Measurements from ENCODE around the gene ZNF805.
A peak's percentile ranks its signal among the peaks of the same experiment; 100 is the strongest.

GRCh38 chr19:57240311-57241090 is at the start of gene ZNF805:
- peak; percentile 41 for TF ChIP-seq CTCF (CRISPR knock-in tag; IDR thresholded peaks at IDR 0.05)
- TF ChIP-seq TMF1 (CRISPR knock-in tag; IDR thresholded peaks at IDR 0.05; ENCODE audit: low read depth) = no peak
- peak; percentile 94 for TF ChIP-seq HNF1B (CRISPR knock-in tag; IDR thresholded peaks at IDR 0.05)
- TF ChIP-seq CREB3 (CRISPR knock-in tag; IDR thresholded peaks at IDR 0.05) = no peak; the same call in none of the 2 replicates
- peak; percentile 68 to 76; a peak in 3 of 4 replicates for TF ChIP-seq POLR2A (IDR thresholded peaks at IDR 0.05; ENCODE audit: insufficient read depth in 1 of 2, low read depth in 2 of 2, low read length in 2 of 2)
- no peak for TF ChIP-seq KDM6A (CRISPR knock-in tag; IDR thresholded peaks at IDR 0.05; ENCODE audit: low read depth)
- peak; percentile 89 for TF ChIP-seq DMAP1 (CRISPR knock-in tag; IDR thresholded peaks at IDR 0.05)
- TF ChIP-seq ZNF672 (CRISPR knock-in tag; IDR thresholded peaks at IDR 0.05) = no peak
- TF ChIP-seq USF2 (IDR thresholded peaks at IDR 0.05; ENCODE audit: low read depth, low read length) = no peak
- TF ChIP-seq USF2 (CRISPR knock-in tag; IDR thresholded peaks at IDR 0.05; ENCODE audit: borderline replicate concordance) = no peak
- peak; percentile 89 for TF ChIP-seq ZMAT3 (CRISPR knock-in tag; conservative IDR thresholded peaks at IDR 0.05)
- TF ChIP-seq ZBTB40 (IDR thresholded peaks at IDR 0.05) = peak; percentile 64
- TF ChIP-seq ZBTB40 (CRISPR knock-in tag; IDR thresholded peaks at IDR 0.05) = peak; percentile 50; the same call in 1 of the 2 replicates
- peak; percentile 44 for TF ChIP-seq SUZ12 (IDR thresholded peaks at IDR 0.05; ENCODE audit: low read depth, low read length)
- no peak for TF ChIP-seq E2F5 (CRISPR knock-in tag; conservative IDR thresholded peaks at IDR 0.05)

Measured in HepG2 (cell line).